ENCODE results near the gene ALG8.

- no peak for TF ChIP-seq CTCF (optimal IDR thresholded peaks at IDR 0.05 in 1 of 3, IDR thresholded peaks at IDR 0.05 in 1 of 3, conservative IDR thresholded peaks at IDR 0.05 in 1 of 3; ENCODE audit: extremely low read depth in 1 of 3, insufficient read depth in 2 of 3, low read length in 3 of 3)
- no peak for TF ChIP-seq EZH2 (IDR thresholded peaks at IDR 0.05; ENCODE audit: low read length)
Observed at GRCh38 chr11:78127403-78127802, 12.0 kb downstream of the ALG8 start.

Data from keratinocyte (primary cell).